ENCODE results near the gene SPDYE2. TPM values are rescaled to one million over a fixed set of nuclear protein-coding genes. Genes with fewer than 3 reads are reported as not detected.

The SPDYE2 gene
- total and polyA plus RNA-seq, 4 donors, result 3.7 to 20.4 TPM; not detected in 2

Other genes starting within 250 kb of the SPDYE2 start
- not detected for gene SPDYE6, start 194.8 kb upstream of the SPDYE2 start, total RNA-seq
- 10 to 100 TPM in 1 of 2 donors, not detected in 1; 16.4 TPM for gene SPDYE6, start 194.8 kb upstream of the SPDYE2 start, polyA plus RNA-seq (ENCODE audit: insufficient read length in 2 of 2)
- gene PRKRIP1, start 154.9 kb upstream of the SPDYE2 start, total RNA-seq, result 10 to 100 TPM; 17.0 to 35.3 TPM
- gene PRKRIP1, start 154.9 kb upstream of the SPDYE2 start, polyA plus RNA-seq (ENCODE audit: insufficient read length in 2 of 2), result 10 to 100 TPM; 47.0 to 57.8 TPM
- 10 to 100 TPM; 22.1 to 33.2 TPM for gene ORAI2, start 117.7 kb upstream of the SPDYE2 start, total RNA-seq
- 10 to 100 TPM; 55.3 to 61.8 TPM for gene ORAI2, start 117.7 kb upstream of the SPDYE2 start, polyA plus RNA-seq (ENCODE audit: insufficient read length in 2 of 2)
- gene ALKBH4, start 86.4 kb upstream of the SPDYE2 start, total RNA-seq, result 10 to 100 TPM in 1 of 2 donors, 1 to 10 TPM in 1; 9.6 to 17.4 TPM
- gene ALKBH4, start 86.4 kb upstream of the SPDYE2 start, polyA plus RNA-seq (ENCODE audit: insufficient read length in 2 of 2), result 10 to 100 TPM; 20.0 to 20.5 TPM
- gene LRWD1, start 86.2 kb upstream of the SPDYE2 start, total RNA-seq, result 10 to 100 TPM; 20.9 to 24.4 TPM
- gene LRWD1, start 86.2 kb upstream of the SPDYE2 start, polyA plus RNA-seq (ENCODE audit: insufficient read length in 2 of 2), result 10 to 100 TPM; 42.3 to 48.6 TPM
- 10 to 100 TPM; 13.6 to 67.3 TPM for gene POLR2J, start 72.3 kb upstream of the SPDYE2 start, total RNA-seq
- 10 to 100 TPM; 52.6 to 53.3 TPM for gene POLR2J, start 72.3 kb upstream of the SPDYE2 start, polyA plus RNA-seq (ENCODE audit: insufficient read length in 2 of 2)
- gene RASA4B, start 33.4 kb upstream of the SPDYE2 start, total RNA-seq, result 10 to 100 TPM; 11.1 to 12.5 TPM
- gene RASA4B, start 33.4 kb upstream of the SPDYE2 start, polyA plus RNA-seq (ENCODE audit: insufficient read length in 2 of 2), result 10 to 100 TPM; 34.2 to 65.3 TPM
- 10 to 100 TPM in 1 of 2 donors, 1 to 10 TPM in 1; 6.0 to 10.4 TPM for gene UPK3BL2, start 7.5 kb upstream of the SPDYE2 start, total RNA-seq
- gene UPK3BL2, start 7.5 kb upstream of the SPDYE2 start, polyA plus RNA-seq (ENCODE audit: insufficient read length in 2 of 2), result 10 to 100 TPM in 1 of 2 donors, 1 to 10 TPM in 1; 8.6 to 40.3 TPM
- 10 to 100 TPM; 29.2 to 49.8 TPM for gene POLR2J3, start 21.4 kb downstream of the SPDYE2 start, total RNA-seq
- gene POLR2J3, start 21.4 kb downstream of the SPDYE2 start, polyA plus RNA-seq (ENCODE audit: insufficient read length in 2 of 2), result 100 to 1,000 TPM in 1 of 2 donors, 10 to 100 TPM in 1; 54.8 to 111 TPM
- gene RASA4, start 65.5 kb downstream of the SPDYE2 start, total RNA-seq, result 10 to 100 TPM; 30.9 to 38.9 TPM
- gene RASA4, start 65.5 kb downstream of the SPDYE2 start, polyA plus RNA-seq (ENCODE audit: insufficient read length in 2 of 2), result 100 to 1,000 TPM in 1 of 2 donors, 10 to 100 TPM in 1; 74.5 to 131 TPM
- 10 to 100 TPM; 20.5 to 21.7 TPM for gene UPK3BL1, start 91.6 kb downstream of the SPDYE2 start, total RNA-seq
- 10 to 100 TPM; 11.3 to 19.2 TPM for gene UPK3BL1, start 91.6 kb downstream of the SPDYE2 start, polyA plus RNA-seq (ENCODE audit: insufficient read length in 2 of 2)
- not detected for gene SPDYE2B, start 99.1 kb downstream of the SPDYE2 start, total RNA-seq
- gene SPDYE2B, start 99.1 kb downstream of the SPDYE2 start, polyA plus RNA-seq (ENCODE audit: insufficient read length in 2 of 2), result 1 to 10 TPM in 1 of 2 donors, under 1 TPM in 1; 0.54 to 5.9 TPM
- gene POLR2J2, start 120.4 kb downstream of the SPDYE2 start, total RNA-seq, result 1 to 10 TPM; 4.1 to 6.0 TPM
- 10 to 100 TPM in 1 of 2 donors, 1 to 10 TPM in 1; 2.2 to 11.5 TPM for gene POLR2J2, start 120.4 kb downstream of the SPDYE2 start, polyA plus RNA-seq (ENCODE audit: insufficient read length in 2 of 2)
- gene FAM185A, start 197.8 kb downstream of the SPDYE2 start, total RNA-seq, result 10 to 100 TPM; 14.4 to 14.8 TPM
- 10 to 100 TPM in 1 of 2 donors, 1 to 10 TPM in 1; 9.5 to 11.6 TPM for gene FAM185A, start 197.8 kb downstream of the SPDYE2 start, polyA plus RNA-seq (ENCODE audit: insufficient read length in 2 of 2)